ENCODE measurements around the gene ZNF513. TPM values are rescaled to one million over a fixed set of nuclear protein-coding genes. Genes with fewer than 3 reads are reported as not detected.

The ZNF513 gene
- polyA plus RNA-seq, 1 donor (not counting 4 experiments of a cell fraction or from before 2014, with no cell fraction given), result 8.9 TPM

DNA sequence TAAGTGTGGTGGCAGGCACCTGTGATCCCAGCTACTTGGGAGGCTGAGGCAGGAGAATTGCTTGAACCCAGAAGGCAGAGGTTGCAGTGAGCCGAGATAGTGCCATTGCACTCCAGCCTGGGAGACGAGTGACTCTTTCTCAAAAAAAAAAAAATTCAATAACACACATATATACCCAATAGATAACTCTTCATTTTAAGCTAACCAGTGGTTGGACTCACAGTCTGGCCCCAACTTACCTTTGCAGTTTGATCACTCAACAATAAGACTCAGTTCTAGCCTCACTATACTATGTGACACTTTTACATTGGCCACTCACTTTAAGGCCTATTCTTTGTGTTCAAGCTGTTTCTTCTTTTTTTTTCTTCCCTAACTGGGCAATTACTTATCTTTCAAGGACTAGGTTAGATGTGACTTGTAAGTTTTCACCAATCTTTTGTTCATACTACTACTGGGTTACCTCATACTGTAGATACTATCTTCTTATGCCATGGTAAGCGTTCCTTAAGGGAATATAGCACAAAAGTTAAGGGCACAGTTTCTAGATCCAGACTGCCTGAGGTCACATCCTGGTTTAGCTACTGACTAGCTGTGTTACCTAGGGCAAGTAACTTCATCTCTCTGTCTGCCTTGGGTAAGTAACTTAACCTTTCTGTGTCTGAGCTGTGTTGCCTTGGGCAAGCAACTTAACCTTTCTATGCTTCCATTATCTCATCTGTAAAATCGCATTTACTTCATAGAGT lies 17.7 kb downstream of the ZNF513 start:
- no peaks in the 10 kb centered on the region for H3K27me3 ChIP-seq (ENCODE audit: control insufficient read depth, extremely low read depth, insufficient read depth, low read length)
- dilution Hi-C loops (cut with MboI; ENCODE audit: extremely low pct_ligation_motif_present, low sequenced_read_pairs), result no loop called here
- DNase-seq (ENCODE audit: low read depth, low spot score) (no peak), FAIRE-seq (no peak)
- H3K36me3 ChIP-seq (ENCODE audit: control insufficient read depth in 2 of 2, extremely low read depth in 1 of 2, insufficient read depth in 2 of 2, low read length in 2 of 2), result peaks cover 24% of the 10 kb centered on the region in 2 experiments
- no peaks in the 10 kb centered on the region for H4K20me1 ChIP-seq (ENCODE audit: control insufficient read depth, extremely low read depth, insufficient read depth, low read length)
- no peak overlapping the region for H3K9ac ChIP-seq (ENCODE audit: control insufficient read depth, extremely low read depth, insufficient read depth, low read length)
- peaks cover 9% of the 10 kb centered on the region for H3K79me2 ChIP-seq (ENCODE audit: control insufficient read depth, insufficient read depth, low read length)
- no peak overlapping the region for H3K4me3 ChIP-seq (ENCODE audit: control insufficient read depth in 2 of 3, extremely low read depth in 1 of 3, insufficient read depth in 2 of 3, low read depth in 1 of 3, low read length in 3 of 3)
- no peak overlapping the region for H3K4me2 ChIP-seq (ENCODE audit: control insufficient read depth, extremely low read depth, insufficient read depth, low read depth, low read length)
- no peak for TF ChIP-seq EZH2 (IDR thresholded peaks at IDR 0.05; ENCODE audit: low read length)
- TF ChIP-seq, protein P1, sequence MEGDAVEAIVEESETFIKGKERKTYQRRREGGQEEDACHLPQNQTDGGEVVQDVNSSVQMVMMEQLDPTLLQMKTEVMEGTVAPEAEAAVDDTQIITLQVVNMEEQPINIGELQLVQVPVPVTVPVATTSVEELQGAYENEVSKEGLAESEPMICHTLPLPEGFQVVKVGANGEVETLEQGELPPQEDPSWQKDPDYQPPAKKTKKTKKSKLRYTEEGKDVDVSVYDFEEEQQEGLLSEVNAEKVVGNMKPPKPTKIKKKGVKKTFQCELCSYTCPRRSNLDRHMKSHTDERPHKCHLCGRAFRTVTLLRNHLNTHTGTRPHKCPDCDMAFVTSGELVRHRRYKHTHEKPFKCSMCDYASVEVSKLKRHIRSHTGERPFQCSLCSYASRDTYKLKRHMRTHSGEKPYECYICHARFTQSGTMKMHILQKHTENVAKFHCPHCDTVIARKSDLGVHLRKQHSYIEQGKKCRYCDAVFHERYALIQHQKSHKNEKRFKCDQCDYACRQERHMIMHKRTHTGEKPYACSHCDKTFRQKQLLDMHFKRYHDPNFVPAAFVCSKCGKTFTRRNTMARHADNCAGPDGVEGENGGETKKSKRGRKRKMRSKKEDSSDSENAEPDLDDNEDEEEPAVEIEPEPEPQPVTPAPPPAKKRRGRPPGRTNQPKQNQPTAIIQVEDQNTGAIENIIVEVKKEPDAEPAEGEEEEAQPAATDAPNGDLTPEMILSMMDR (optimal IDR thresholded peaks at IDR 0.05 in 1 of 3, IDR thresholded peaks at IDR 0.05 in 1 of 3, conservative IDR thresholded peaks at IDR 0.05 in 1 of 3; ENCODE audit: extremely low read depth in 1 of 3, insufficient read depth in 2 of 3, low read length in 3 of 3), result no peak
- peaks cover 3% of the 10 kb centered on the region for H3K4me1 ChIP-seq (ENCODE audit: control insufficient read depth, extremely low read depth, insufficient read depth, low read length)
- H2AFZ ChIP-seq (ENCODE audit: control insufficient read depth, low read length), result no peak overlapping the region
- H3K27ac ChIP-seq (ENCODE audit: control insufficient read depth, insufficient read depth, low read length), result no peak overlapping the region
- no peaks in the 10 kb centered on the region for H3K9me1 ChIP-seq (ENCODE audit: control insufficient read depth, extremely low read depth, insufficient read depth, low read length)
- H3K9me3 ChIP-seq (ENCODE audit: control insufficient read depth, low read depth, low read length), result no peaks in the 10 kb centered on the region

DNA sequence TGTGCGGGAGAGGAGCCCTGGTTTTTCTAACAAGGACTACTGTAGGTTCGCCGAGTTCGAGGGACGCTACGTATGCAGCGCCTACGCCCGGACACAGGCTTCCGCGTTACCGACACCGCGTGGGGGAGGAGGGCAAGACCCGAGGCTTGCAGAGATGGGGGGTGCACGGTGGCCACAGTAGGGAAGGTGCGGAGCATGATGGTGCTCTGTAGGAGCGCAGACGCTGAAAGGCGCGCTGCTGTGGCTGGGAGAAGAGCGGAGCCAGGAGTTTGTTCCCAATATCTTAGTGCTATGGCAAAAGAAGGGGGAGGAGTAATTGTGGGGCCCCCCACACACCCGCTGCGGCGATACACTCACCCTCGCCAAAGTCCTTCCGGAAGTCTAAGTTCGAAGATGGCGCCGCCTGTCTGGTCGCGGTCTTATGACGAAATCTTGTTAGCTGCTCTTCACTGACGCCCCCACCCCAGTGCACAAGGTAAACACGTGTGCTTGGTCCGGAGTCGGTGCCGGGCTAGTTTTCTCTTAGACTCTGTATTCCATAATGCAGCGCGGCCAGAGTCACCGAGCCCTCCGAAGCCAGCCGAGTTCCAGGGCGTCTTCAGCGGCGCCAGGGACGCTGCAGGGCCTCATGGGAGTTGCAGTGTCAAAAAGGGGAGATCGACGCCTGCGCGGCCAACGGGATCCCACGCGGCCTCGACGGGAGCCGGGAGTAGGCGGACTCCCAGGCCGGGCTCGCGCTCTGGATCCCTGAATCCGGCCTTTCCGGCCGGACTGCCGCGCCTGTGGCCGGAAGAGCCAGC lies 24.0 kb downstream of the ZNF513 start, which contains the start of gene GTF3C2:
Gene GTF3C2 (minus strand): TSS at position 383 of the 800 bp plus-strand sequence. CDS start 13,210 bp downstream, outside the sequence.
- peak; percentile 81 for DNase-seq (ENCODE audit: low read depth, low spot score)
- no peak for TF ChIP-seq EZH2 (IDR thresholded peaks at IDR 0.05; ENCODE audit: low read length)
- TF ChIP-seq, protein P1 (optimal IDR thresholded peaks at IDR 0.05 in 1 of 3, IDR thresholded peaks at IDR 0.05 in 1 of 3, conservative IDR thresholded peaks at IDR 0.05 in 1 of 3; ENCODE audit: extremely low read depth in 1 of 3, insufficient read depth in 2 of 3, low read length in 3 of 3), result no peak
- no peak for FAIRE-seq

More for the DNA sequence above, 24.0 kb downstream of the ZNF513 start, which contains the start of gene GTF3C2:
- Histone ChIP-seq H3K4me3 (ENCODE audit: control insufficient read depth in 2 of 3, extremely low read depth in 1 of 3, insufficient read depth in 2 of 3, low read depth in 1 of 3, low read length in 3 of 3) (peak within 1 kb of the TSS; percentile 82 to 94 (median 86)), H3K9ac (ENCODE audit: control insufficient read depth, extremely low read depth, insufficient read depth, low read length) (peak within 1 kb of the TSS; percentile 95), H3K36me3 (ENCODE audit: control insufficient read depth in 2 of 2, extremely low read depth in 1 of 2, insufficient read depth in 2 of 2, low read length in 2 of 2) (no peaks in the 10 kb centered on the region), H3K27me3 (ENCODE audit: control insufficient read depth, extremely low read depth, insufficient read depth, low read length) (no peaks in the 10 kb centered on the region), H3K27ac (ENCODE audit: control insufficient read depth, insufficient read depth, low read length) (peak within 1 kb of the TSS; percentile 90), H3K79me2 (ENCODE audit: control insufficient read depth, insufficient read depth, low read length) (peaks cover 63% of the 10 kb centered on the region), H2AFZ (ENCODE audit: control insufficient read depth, low read length) (peak within 1 kb of the TSS; percentile 90), H3K9me3 (ENCODE audit: control insufficient read depth, low read depth, low read length) (no peaks in the 10 kb centered on the region), H3K4me1 (ENCODE audit: control insufficient read depth, extremely low read depth, insufficient read depth, low read length) (peaks cover 18% of the 10 kb centered on the region), H3K9me1 (ENCODE audit: control insufficient read depth, extremely low read depth, insufficient read depth, low read length) (no peaks in the 10 kb centered on the region), H3K4me2 (ENCODE audit: control insufficient read depth, extremely low read depth, insufficient read depth, low read depth, low read length) (peak within 1 kb of the TSS; percentile 99), H4K20me1 (ENCODE audit: control insufficient read depth, extremely low read depth, insufficient read depth, low read length) (no peaks in the 10 kb centered on the region)
- dilution Hi-C loops (cut with MboI; ENCODE audit: extremely low pct_ligation_motif_present, low sequenced_read_pairs), result no loop called here

Measured in keratinocyte (primary cell).